Panc1 (cell line): ENCODE data around the gene CEP83. TPM values are rescaled to one million over a fixed set of nuclear protein-coding genes. Genes with fewer than 3 reads are reported as not detected.

Experiments
- ATAC-seq: fragments of 200-7000 bp; cut with Tn5 transposase; 2 replicates; pipeline ENCODE4 v1.9.1; 2020; ENCODE audit warnings: mild to moderate bottlenecking, moderate library complexity
- BruUV-seq: library from RNA; stranded (reverse); fragments of 400-500 nt; replicated peaks from 2 replicates; lab custom pipeline; 2021; lab: Mats Ljungman, UMichigan
- CTCF ChIA-PET: fragments of 300-600 bp; sonication (Branson Sonifier 250); formaldehyde crosslinking; loops from one replicate; lab custom pipeline; 2022; ENCODE audit warnings: antibody characterized with exemption; lab: Charles Lee
- POLR2A ChIA-PET: fragments of 300-600 bp; sonication (Branson Sonifier 250); formaldehyde crosslinking; loops from one replicate; lab custom pipeline; 2022; ENCODE audit warnings: antibody characterized with exemption; lab: Charles Lee
- DNase-seq: peaks from one replicate; pipeline ENCODE4 v3.0.0-alpha.2; 2010; ENCODE audit warnings: low read depth, low spot score
- H3K27ac ChIP-seq: 2 replicates; pipeline ENCODE4 v1.5.1; 2011; ENCODE audit warnings: mild to moderate bottlenecking, low read length, inconsistent platforms
- H3K27me3 ChIP-seq: fragments of 200-500 bp; sonication (Bioruptor generic); 2 replicates; pipeline ENCODE4 v1.6.0; 2014; ENCODE audit warnings: low read length, inconsistent platforms; ENCODE audit not compliant: control insufficient read depth, insufficient read depth
- H3K36me3 ChIP-seq: fragments of 200-500 bp; sonication (Bioruptor generic); 2 replicates; pipeline ENCODE4 v1.5.1; 2014; ENCODE audit warnings: inconsistent platforms, mild to moderate bottlenecking, low read length, moderate library complexity; ENCODE audit not compliant: control insufficient read depth, insufficient read depth
- H3K4me1 ChIP-seq: 2 replicates; pipeline ENCODE4 v1.5.1; 2011; ENCODE audit warnings: inconsistent platforms, mild to moderate bottlenecking, low read length, moderate library complexity; ENCODE audit not compliant: control insufficient read depth, insufficient read depth
- H3K4me3 ChIP-seq, 2 experiments: 2 replicates each; pipeline ENCODE4 v1.5.1; 2011 to 2012; ENCODE audit warnings: low read depth in 2 of 2, low read length in 2 of 2, mild to moderate bottlenecking in 2 of 2, inconsistent platforms in 1 of 2, moderate library complexity in 1 of 2
- H3K9me3 ChIP-seq: fragments of 200-500 bp; sonication (Bioruptor generic); 2 replicates; pipeline ENCODE4 v1.5.1; 2014; ENCODE audit warnings: low read depth, mild to moderate bottlenecking, inconsistent platforms, low read length, moderate library complexity; ENCODE audit not compliant: control insufficient read depth, insufficient read depth
- POLR2AphosphoS5 ChIP-seq: IDR thresholded peaks from 2 replicates; pipeline ENCODE4 v1.6.1; 2012; ENCODE audit warnings: mild to moderate bottlenecking, low read depth, low read length, moderate library complexity
- SIN3A ChIP-seq: IDR thresholded peaks from 2 replicates; pipeline ENCODE4 v1.6.1; 2012; ENCODE audit warnings: low read depth, mild to moderate bottlenecking, low read length, moderate library complexity, borderline replicate concordance; ENCODE audit not compliant: insufficient read depth
- TCF7L2 ChIP-seq: IDR thresholded peaks from 2 replicates; pipeline ENCODE4 v1.6.1; 2011; ENCODE audit warnings: mild to moderate bottlenecking, low read depth, low read length, inconsistent platforms
- in situ Hi-C: cut with HindIII; loops from 2 replicates; pipeline ENCODE4 v1.10.0; 2016; ENCODE audit warnings: low sequenced_read_pairs, low pct_unique_long_range_greater_than_20kb
- intact Hi-C: fragments of 100-400 bp; cut with micrococcal nuclease; formaldehyde crosslinking; loops from one replicate; pipeline ENCODE4 v1.10.0; 2022; ENCODE audit not compliant: unreplicated experiment
- total RNA-seq: library from RNA; stranded (reverse); gene quantifications from one replicate; pipeline ENCODE4 v1.2.1, GENCODE V29; 2021; ENCODE audit not compliant: unreplicated experiment
- TF ChIP-seq, protein P1 (sequence below), 2 experiments: IDR thresholded peaks; 2 replicates each; pipeline ENCODE4 v1.6.1; 2011 to 2012; ENCODE audit warnings: low read depth in 2 of 2, control low read depth in 1 of 2, low read length in 1 of 2, mild to moderate bottlenecking in 1 of 2, moderate library complexity in 1 of 2; ENCODE audit not compliant: insufficient read depth in 1 of 2
- TF ChIP-seq, protein P2 (sequence below): fragments of 450-650 bp; IDR thresholded peaks from 2 replicates; pipeline ENCODE4 v1.5.1; 2017; ENCODE audit warnings: mild to moderate bottlenecking

The CEP83 gene
- total RNA-seq, 1 experiment from 2014 or later: 28.0 TPM

DNA sequence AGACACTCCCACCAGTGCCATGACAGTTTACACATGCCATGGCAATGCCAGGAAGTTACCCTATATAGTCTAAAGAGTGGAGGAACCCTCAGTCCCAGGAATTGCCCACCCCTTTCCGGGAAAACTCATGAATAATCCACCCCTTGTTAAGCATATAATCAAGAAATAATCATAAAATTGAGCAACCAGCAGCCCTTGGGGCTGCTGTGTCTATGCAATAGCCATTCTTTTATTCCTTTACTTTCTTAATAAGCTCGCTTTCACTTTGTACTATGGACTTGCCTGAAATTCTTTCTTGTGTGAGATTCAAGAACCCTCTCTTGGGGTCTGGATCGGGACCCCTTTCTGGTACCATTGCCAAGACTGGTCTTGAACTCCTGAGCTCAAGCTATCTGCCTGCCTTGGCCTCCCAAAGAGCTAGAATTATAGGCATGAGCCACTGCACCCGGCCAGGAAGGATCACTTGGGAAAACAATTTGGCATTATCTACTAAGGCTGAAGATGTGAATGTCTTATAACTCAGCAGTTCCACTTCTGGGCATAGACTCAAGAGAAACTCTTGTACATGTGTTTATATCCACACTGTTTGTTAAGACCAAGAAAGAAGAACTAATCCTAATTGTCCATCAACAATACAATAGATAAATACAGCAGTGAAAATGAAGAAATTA is 35.9 kb upstream of the CEP83 start:
- no TSS peak for BruUV-seq
- POLR2A ChIA-PET: no interaction called here
- no peak overlapping the region for H3K4me3 ChIP-seq

DNA sequence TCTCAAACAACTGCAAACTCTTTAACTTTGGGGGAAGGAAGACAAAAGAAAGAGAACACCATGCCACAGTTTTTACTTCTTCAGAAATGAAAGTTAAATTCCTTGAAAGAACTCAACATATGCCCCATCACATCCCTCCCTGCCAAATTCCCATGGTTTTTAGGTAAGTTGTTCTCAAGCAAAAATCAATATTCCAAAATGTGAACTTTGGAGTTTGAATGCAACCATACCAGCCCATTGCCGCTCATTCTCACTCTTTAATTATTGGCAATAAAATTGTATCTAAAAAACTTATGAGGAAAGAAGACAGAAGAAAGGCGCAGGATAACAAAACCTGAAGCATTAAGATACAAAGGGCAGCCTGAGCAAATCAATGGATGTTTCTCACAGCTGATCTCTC is 31.8 kb upstream of the CEP83 start:
- H3K9me3 ChIP-seq: no peaks in the 10 kb centered on the region
- TF ChIP-seq SIN3A (no peak), POLR2AphosphoS5 (no peak), TCF7L2 (no peak)
- TF ChIP-seq, protein P1, sequence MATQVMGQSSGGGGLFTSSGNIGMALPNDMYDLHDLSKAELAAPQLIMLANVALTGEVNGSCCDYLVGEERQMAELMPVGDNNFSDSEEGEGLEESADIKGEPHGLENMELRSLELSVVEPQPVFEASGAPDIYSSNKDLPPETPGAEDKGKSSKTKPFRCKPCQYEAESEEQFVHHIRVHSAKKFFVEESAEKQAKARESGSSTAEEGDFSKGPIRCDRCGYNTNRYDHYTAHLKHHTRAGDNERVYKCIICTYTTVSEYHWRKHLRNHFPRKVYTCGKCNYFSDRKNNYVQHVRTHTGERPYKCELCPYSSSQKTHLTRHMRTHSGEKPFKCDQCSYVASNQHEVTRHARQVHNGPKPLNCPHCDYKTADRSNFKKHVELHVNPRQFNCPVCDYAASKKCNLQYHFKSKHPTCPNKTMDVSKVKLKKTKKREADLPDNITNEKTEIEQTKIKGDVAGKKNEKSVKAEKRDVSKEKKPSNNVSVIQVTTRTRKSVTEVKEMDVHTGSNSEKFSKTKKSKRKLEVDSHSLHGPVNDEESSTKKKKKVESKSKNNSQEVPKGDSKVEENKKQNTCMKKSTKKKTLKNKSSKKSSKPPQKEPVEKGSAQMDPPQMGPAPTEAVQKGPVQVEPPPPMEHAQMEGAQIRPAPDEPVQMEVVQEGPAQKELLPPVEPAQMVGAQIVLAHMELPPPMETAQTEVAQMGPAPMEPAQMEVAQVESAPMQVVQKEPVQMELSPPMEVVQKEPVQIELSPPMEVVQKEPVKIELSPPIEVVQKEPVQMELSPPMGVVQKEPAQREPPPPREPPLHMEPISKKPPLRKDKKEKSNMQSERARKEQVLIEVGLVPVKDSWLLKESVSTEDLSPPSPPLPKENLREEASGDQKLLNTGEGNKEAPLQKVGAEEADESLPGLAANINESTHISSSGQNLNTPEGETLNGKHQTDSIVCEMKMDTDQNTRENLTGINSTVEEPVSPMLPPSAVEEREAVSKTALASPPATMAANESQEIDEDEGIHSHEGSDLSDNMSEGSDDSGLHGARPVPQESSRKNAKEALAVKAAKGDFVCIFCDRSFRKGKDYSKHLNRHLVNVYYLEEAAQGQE (IDR thresholded peaks at IDR 0.05; ENCODE audit: insufficient read depth in 1 of 2, low read depth in 2 of 2, low read length in 1 of 2): no peak
- TF ChIP-seq, protein P2, sequence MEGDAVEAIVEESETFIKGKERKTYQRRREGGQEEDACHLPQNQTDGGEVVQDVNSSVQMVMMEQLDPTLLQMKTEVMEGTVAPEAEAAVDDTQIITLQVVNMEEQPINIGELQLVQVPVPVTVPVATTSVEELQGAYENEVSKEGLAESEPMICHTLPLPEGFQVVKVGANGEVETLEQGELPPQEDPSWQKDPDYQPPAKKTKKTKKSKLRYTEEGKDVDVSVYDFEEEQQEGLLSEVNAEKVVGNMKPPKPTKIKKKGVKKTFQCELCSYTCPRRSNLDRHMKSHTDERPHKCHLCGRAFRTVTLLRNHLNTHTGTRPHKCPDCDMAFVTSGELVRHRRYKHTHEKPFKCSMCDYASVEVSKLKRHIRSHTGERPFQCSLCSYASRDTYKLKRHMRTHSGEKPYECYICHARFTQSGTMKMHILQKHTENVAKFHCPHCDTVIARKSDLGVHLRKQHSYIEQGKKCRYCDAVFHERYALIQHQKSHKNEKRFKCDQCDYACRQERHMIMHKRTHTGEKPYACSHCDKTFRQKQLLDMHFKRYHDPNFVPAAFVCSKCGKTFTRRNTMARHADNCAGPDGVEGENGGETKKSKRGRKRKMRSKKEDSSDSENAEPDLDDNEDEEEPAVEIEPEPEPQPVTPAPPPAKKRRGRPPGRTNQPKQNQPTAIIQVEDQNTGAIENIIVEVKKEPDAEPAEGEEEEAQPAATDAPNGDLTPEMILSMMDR: no peak
- H3K27me3 ChIP-seq: peaks cover 4% of the 10 kb centered on the region
- POLR2A ChIA-PET: no interaction called here
- H3K36me3 ChIP-seq: no peaks in the 10 kb centered on the region
- no TSS peak for BruUV-seq
- DNase-seq: no peak
- no peak overlapping the region for H3K4me3 ChIP-seq
- in situ Hi-C loops (no loop called here), intact Hi-C loops (no loop called here)
- ATAC-seq: no peak
- CTCF ChIA-PET: no interaction called here
- H3K4me1 ChIP-seq: no peaks in the 10 kb centered on the region
- H3K27ac ChIP-seq: no peak overlapping the region

More for the DNA sequence above, 35.9 kb upstream of the CEP83 start:
- Histone ChIP-seq H3K9me3 (no peaks in the 10 kb centered on the region), H3K4me1 (no peaks in the 10 kb centered on the region), H3K27me3 (peaks cover 4% of the 10 kb centered on the region), H3K27ac (no peak overlapping the region), H3K36me3 (no peaks in the 10 kb centered on the region)
- ATAC-seq: no peak
- TF ChIP-seq, protein P2: no peak
- TF ChIP-seq, protein P1 (IDR thresholded peaks at IDR 0.05; ENCODE audit: insufficient read depth in 1 of 2, low read depth in 2 of 2, low read length in 1 of 2): no peak
- no peak for TF ChIP-seq POLR2AphosphoS5
- in situ Hi-C loops: no loop called here
- CTCF ChIA-PET: no interaction called here
- intact Hi-C loops: no loop called here
- no peak for DNase-seq
